ENCODE results near the gene KCTD1.

Gene KCTD1

GRCh38 chr18:26524002-26524401, 24.4 kb downstream of the KCTD1 start:
- DNase-seq (ENCODE audit: low read depth in 3 of 3): no peak

- DNase-seq (ENCODE audit: low read depth in 3 of 3): no peak
These were observed 26.7 kb downstream of the KCTD1 start for GRCh38 chr18:26521617-26522016.

- no peak for DNase-seq (ENCODE audit: low read depth in 3 of 3)
These were observed 27.4 kb downstream of the KCTD1 start for GRCh38 chr18:26520974-26521373.

- DNase-seq (ENCODE audit: low read depth in 3 of 3): no peak
These were observed 29.2 kb downstream of the KCTD1 start for GRCh38 chr18:26519114-26519513.

GRCh38 chr18:26516964-26517363, 31.4 kb downstream of the KCTD1 start:
- no peak for DNase-seq (ENCODE audit: low read depth in 3 of 3)

GRCh38 chr18:26515643-26516487, 32.5 kb downstream of the KCTD1 start:
- no peak for DNase-seq (ENCODE audit: low read depth in 3 of 3)

GRCh38 chr18:26511339-26512071, 36.8 kb downstream of the KCTD1 start:
- no peak for DNase-seq (ENCODE audit: low read depth in 3 of 3)

- no peak for DNase-seq (ENCODE audit: low read depth in 3 of 3)
These were observed 38.0 kb downstream of the KCTD1 start for GRCh38 chr18:26510337-26510736.

GRCh38 chr18:26506012-26506411, 42.3 kb downstream of the KCTD1 start:
- DNase-seq (ENCODE audit: low read depth in 3 of 3): no peak

GRCh38 chr18:26504831-26505230, 43.5 kb downstream of the KCTD1 start:
- no peak for DNase-seq (ENCODE audit: low read depth in 3 of 3)

GRCh38 chr18:26503382-26503781, 45.0 kb downstream of the KCTD1 start:
- DNase-seq (ENCODE audit: low read depth in 3 of 3): no peak

- no peak for DNase-seq (ENCODE audit: low read depth in 3 of 3)
These were observed 45.5 kb downstream of the KCTD1 start for GRCh38 chr18:26502823-26503222.

GRCh38 chr18:26497866-26498265, 50.5 kb downstream of the KCTD1 start:
- no peak for DNase-seq (ENCODE audit: low read depth in 3 of 3)

GRCh38 chr18:26496528-26496927, 51.8 kb downstream of the KCTD1 start:
- no peak for DNase-seq (ENCODE audit: low read depth in 3 of 3)

- no peak for DNase-seq (ENCODE audit: low read depth in 3 of 3)
These were observed 53.1 kb downstream of the KCTD1 start for GRCh38 chr18:26495287-26495686.

GRCh38 chr18:26493021-26493420, 55.3 kb downstream of the KCTD1 start:
- no peak for DNase-seq (ENCODE audit: low read depth in 3 of 3)

GRCh38 chr18:26491194-26491816, 57.0 kb downstream of the KCTD1 start:
- DNase-seq (ENCODE audit: low read depth in 3 of 3): no peak

- DNase-seq (ENCODE audit: low read depth in 3 of 3): no peak
These were observed 58.5 kb downstream of the KCTD1 start for GRCh38 chr18:26489881-26490280.

GRCh38 chr18:26489191-26489590, 59.2 kb downstream of the KCTD1 start:
- no peak for DNase-seq (ENCODE audit: low read depth in 3 of 3)

GRCh38 chr18:26488417-26489009, 59.8 kb downstream of the KCTD1 start:
- DNase-seq (ENCODE audit: low read depth in 3 of 3): no peak

GRCh38 chr18:26487437-26487836, 60.9 kb downstream of the KCTD1 start:
- DNase-seq (ENCODE audit: low read depth in 3 of 3): no peak

- no peak for DNase-seq (ENCODE audit: low read depth in 3 of 3)
These were observed 64.7 kb downstream of the KCTD1 start for GRCh38 chr18:26483633-26484032.
